H1 (cell line): ENCODE measurements around the gene NR1I3. TPM values are rescaled to one million over a fixed set of nuclear protein-coding genes. Genes with fewer than 3 reads are reported as not detected.

Experiments
- CTCF ChIA-PET: fragments of 300-600 bp; sonication (Branson Sonifier 250); formaldehyde crosslinking; loops from one replicate; lab custom pipeline; 2021; ENCODE audit not compliant: partially characterized antibody; lab: Charles Lee
- POLR2A ChIA-PET: fragments of 300-600 bp; sonication (Branson Sonifier 250); formaldehyde crosslinking; loops from one replicate; lab custom pipeline; 2021; ENCODE audit warnings: inconsistent platforms; ENCODE audit not compliant: partially characterized antibody; lab: Charles Lee
- DNase-seq, 2 experiments: peaks; one replicate each; pipeline versions ENCODE4 v3.0.0 to v3.0.0-alpha.2; 2010 to 2022; ENCODE audit warnings: low spot score in 2 of 2, low read depth in 1 of 2, mixed read lengths in 1 of 2
- FAIRE-seq: peaks from 2 replicates; lab custom pipeline; 2011; peaks lifted over from hg19 to GRCh38; lab: Jason Lieb, UNC
- H2AFZ ChIP-seq: 2 replicates; pipeline ENCODE4 v1.8.1; 2012; ENCODE audit warnings: low read length, inconsistent platforms
- H2AK5ac ChIP-seq: 2 replicates; pipeline ENCODE4 v1.6.1; 2013; ENCODE audit warnings: low read depth, low read length
- H2BK120ac ChIP-seq: replicated peaks from 2 replicates; pipeline ENCODE3; 2013; ENCODE audit warnings: low read depth, low read length, inconsistent platforms
- H2BK12ac ChIP-seq: 2 replicates; pipeline ENCODE4 v1.6.1; 2013; ENCODE audit warnings: low read depth, low read length
- H2BK15ac ChIP-seq: 2 replicates; pipeline ENCODE4 v1.6.1; 2013; ENCODE audit warnings: low read length
- H2BK20ac ChIP-seq: 2 replicates; pipeline ENCODE4 v1.6.1; 2013; ENCODE audit warnings: low read length
- H2BK5ac ChIP-seq: 2 replicates; pipeline ENCODE4 v1.6.1; 2013; ENCODE audit warnings: low read depth, low read length
- H3K14ac ChIP-seq: 2 replicates; pipeline ENCODE4 v1.6.1; 2013; ENCODE audit warnings: inconsistent platforms; ENCODE audit not compliant: insufficient read length
- H3K18ac ChIP-seq: 2 replicates; pipeline ENCODE4 v1.6.1; 2013; ENCODE audit warnings: low read length; ENCODE audit errors: extremely low read depth
- H3K23ac ChIP-seq: 2 replicates; pipeline ENCODE4 v1.6.1; 2013; ENCODE audit warnings: inconsistent platforms; ENCODE audit not compliant: insufficient read length
- H3K23me2 ChIP-seq: 2 replicates; pipeline ENCODE4 v1.6.1; 2013; ENCODE audit warnings: low read depth, low read length
- H3K27ac ChIP-seq: 2 replicates; pipeline ENCODE4 v1.6.1; 2011; ENCODE audit warnings: low read depth, low read length, inconsistent platforms
- H3K27me3 ChIP-seq, 4 experiments: replicated peaks in 1 of 4; 1 replicate in 1 of 4; 2 replicates in 3 of 4; pipeline versions ENCODE4 v1.6.1 to v1.8.1; 2011 to 2013; ENCODE audit warnings: low read length in 3 of 4, mild to moderate bottlenecking in 3 of 4, inconsistent platforms in 2 of 4, mixed read lengths in 2 of 4, moderate library complexity in 1 of 4; ENCODE audit not compliant: control insufficient read depth in 3 of 4, insufficient read depth in 3 of 4; ENCODE audit errors: extremely low read depth in 1 of 4
- H3K36me3 ChIP-seq, 4 experiments: 2 replicates each; pipeline versions ENCODE4 v1.6.1 to v1.8.1; 2011 to 2013; ENCODE audit warnings: mild to moderate bottlenecking in 4 of 4, low read length in 3 of 4, moderate library complexity in 2 of 4, control low read depth in 1 of 4, inconsistent platforms in 1 of 4; ENCODE audit not compliant: insufficient read depth in 4 of 4, control insufficient read depth in 2 of 4
- H3K4ac ChIP-seq: replicated peaks from 2 replicates; pipeline ENCODE3; 2013; ENCODE audit warnings: low read length, low read depth, mixed read lengths, inconsistent platforms; ENCODE audit not compliant: insufficient read length
- H3K4me1 ChIP-seq, 4 experiments: replicated peaks in 1 of 4; 1 replicate in 1 of 4; 2 replicates in 3 of 4; pipeline versions ENCODE4 v1.6.1 to v1.8.1; 2011 to 2013; ENCODE audit warnings: low read length in 3 of 4, inconsistent platforms in 2 of 4, mixed read lengths in 1 of 4; ENCODE audit not compliant: insufficient read depth in 4 of 4, control insufficient read depth in 3 of 4
- H3K4me2 ChIP-seq, 2 experiments: 2 replicates each; pipeline versions ENCODE4 v1.6.1 to v1.8.1; 2011 to 2013; ENCODE audit warnings: low read depth in 2 of 2, low read length in 2 of 2, control low read depth in 1 of 2, inconsistent platforms in 1 of 2, mild to moderate bottlenecking in 1 of 2; ENCODE audit not compliant: insufficient read depth in 1 of 2
- H3K4me3 ChIP-seq, 4 experiments: fragments of 200-600, 300-600 bp in 1 of 4; sonication (generic), shearing (Covaris generic), sonication (Bioruptor Twin) in 1 of 4; 2 replicates each; pipeline versions ENCODE4 v1.5.1 to v1.8.1; 2011 to 2016; ENCODE audit warnings: low read length in 4 of 4, low read depth in 3 of 4, control low read depth in 2 of 4, inconsistent platforms in 2 of 4, mild to moderate bottlenecking in 2 of 4, mixed read lengths in 1 of 4, moderate library complexity in 1 of 4; ENCODE audit not compliant: insufficient read depth in 2 of 4; ENCODE audit errors: extremely low read depth in 1 of 4
- H3K56ac ChIP-seq: replicated peaks from 2 replicates; pipeline ENCODE3; 2013; ENCODE audit warnings: low read depth, mild to moderate bottlenecking, mixed read lengths, low read length, inconsistent platforms; ENCODE audit not compliant: insufficient read length
- H3K79me1 ChIP-seq: 2 replicates; pipeline ENCODE4 v1.6.1; 2013; ENCODE audit warnings: low read depth, low read length, control low read depth
- H3K79me2 ChIP-seq, 2 experiments: 2 replicates each; pipeline versions ENCODE4 v1.6.1 to v1.8.1; 2012 to 2013; ENCODE audit warnings: low read length in 2 of 2, mild to moderate bottlenecking in 2 of 2, inconsistent platforms in 1 of 2; ENCODE audit not compliant: insufficient read depth in 2 of 2, control insufficient read depth in 1 of 2
- H3K9ac ChIP-seq, 4 experiments: replicated peaks in 1 of 4; 1 replicate in 1 of 4; 2 replicates in 3 of 4; pipeline versions ENCODE4 v1.6.1 to v1.8.1; 2011 to 2013; ENCODE audit warnings: low read depth in 3 of 4, low read length in 3 of 4, control low read depth in 2 of 4, mild to moderate bottlenecking in 2 of 4, moderate library complexity in 2 of 4, inconsistent platforms in 1 of 4; ENCODE audit errors: extremely low read depth in 1 of 4
- H3K9me3 ChIP-seq, 2 experiments: 2 replicates each; pipeline versions ENCODE4 v1.6.1 to v1.8.1; 2012 to 2013; ENCODE audit warnings: mild to moderate bottlenecking in 2 of 2, moderate library complexity in 2 of 2, control low read depth in 1 of 2, inconsistent platforms in 1 of 2, low read depth in 1 of 2, low read length in 1 of 2, mixed read lengths in 1 of 2; ENCODE audit not compliant: insufficient read depth in 2 of 2
- H4K20me1 ChIP-seq, 2 experiments: replicated peaks in 1 of 2; 2 replicates each; pipeline versions ENCODE3 to v1.8.1; 2011 to 2013; ENCODE audit warnings: inconsistent platforms in 2 of 2, low read length in 2 of 2, mild to moderate bottlenecking in 1 of 2; ENCODE audit not compliant: insufficient read depth in 2 of 2, control insufficient read depth in 1 of 2
- H4K5ac ChIP-seq: 2 replicates; pipeline ENCODE4 v1.6.1; 2013; ENCODE audit warnings: low read length, low read depth, mixed read lengths, inconsistent platforms; ENCODE audit not compliant: insufficient read length
- H4K8ac ChIP-seq: 2 replicates; pipeline ENCODE4 v1.8.0; 2013; ENCODE audit warnings: mild to moderate bottlenecking, moderate library complexity, low read length, inconsistent platforms; ENCODE audit not compliant: insufficient read depth; ENCODE audit errors: extremely low read depth
- H4K91ac ChIP-seq: replicated peaks from 2 replicates; pipeline ENCODE3; 2013; ENCODE audit warnings: low read length, mixed read lengths, inconsistent platforms; ENCODE audit not compliant: insufficient read length
- CBX5 ChIP-seq: fragments of 300-800, 300-1000 bp; sonication (generic); IDR thresholded peaks from 2 replicates; pipeline ENCODE4 v1.7.1; 2016; ENCODE audit warnings: antibody characterized with exemption, low read length, low read depth
- CEBPB ChIP-seq: IDR thresholded peaks from 2 replicates; pipeline ENCODE4 v1.6.1; 2012; ENCODE audit warnings: low read depth, low read length
- CREB1 ChIP-seq: IDR thresholded peaks from 2 replicates; pipeline ENCODE4 v1.6.1; 2012; ENCODE audit warnings: inconsistent platforms
- EGR1 ChIP-seq: IDR thresholded peaks from 2 replicates; pipeline ENCODE4 v1.6.1; 2011; ENCODE audit warnings: low read depth, low read length, borderline replicate concordance
- EP300 ChIP-seq, 2 experiments: IDR thresholded peaks; 1 replicate in 1 of 2; 2 replicates in 1 of 2; pipeline ENCODE4 v1.6.1; 2011 to 2012; ENCODE audit warnings: low read depth in 2 of 2, low read length in 2 of 2, mild to moderate bottlenecking in 2 of 2, borderline replicate concordance in 1 of 2, inconsistent platforms in 1 of 2, moderate library complexity in 1 of 2
- GTF2F1 ChIP-seq: IDR thresholded peaks from 2 replicates; pipeline ENCODE4 v1.6.1; 2012; ENCODE audit warnings: low read depth, low read length, improper control_type of control experiment, borderline replicate concordance
- NRF1 ChIP-seq: IDR thresholded peaks from 2 replicates; pipeline ENCODE4 v1.6.1; 2011; ENCODE audit warnings: mild to moderate bottlenecking, low read depth, low read length, improper control_type of control experiment
- PHF8 ChIP-seq: fragments of 200-600 bp; sonication (generic); conservative IDR thresholded peaks from 2 replicates; pipeline ENCODE4 v1.7.1; 2012; ENCODE audit warnings: low read depth, mild to moderate bottlenecking, inconsistent platforms, low read length, moderate library complexity
- POLR2A ChIP-seq, 2 experiments: IDR thresholded peaks; 1 replicate in 1 of 2; 2 replicates in 1 of 2; pipeline ENCODE4 v1.6.1; 2011; ENCODE audit warnings: low read depth in 2 of 2, low read length in 2 of 2, mild to moderate bottlenecking in 2 of 2; ENCODE audit errors: control extremely low read depth in 1 of 2
- RAD21 ChIP-seq, 2 experiments: IDR thresholded peaks in 1 of 2; conservative IDR thresholded peaks in 1 of 2; 2 replicates each; pipeline ENCODE4 v1.6.1; 2011; ENCODE audit warnings: low read depth in 2 of 2, low read length in 2 of 2, improper control_type of control experiment in 1 of 2, inconsistent platforms in 1 of 2, mild to moderate bottlenecking in 1 of 2, moderate library complexity in 1 of 2
- RNF2 ChIP-seq: fragments of 200-900, 300-1000 bp; sonication (generic); IDR thresholded peaks from 2 replicates; pipeline ENCODE4 v1.7.1; 2016; ENCODE audit warnings: borderline replicate concordance, low read depth, mild to moderate bottlenecking, antibody characterized with exemption, low read length; ENCODE audit not compliant: poor library complexity, severe bottlenecking; ENCODE audit errors: missing control alignments
- SIX5 ChIP-seq: IDR thresholded peaks from 2 replicates; pipeline ENCODE4 v1.6.1; 2011; ENCODE audit warnings: mild to moderate bottlenecking, low read depth, low read length
- SRF ChIP-seq: IDR thresholded peaks from 2 replicates; pipeline ENCODE4 v1.6.1; 2011; ENCODE audit warnings: mild to moderate bottlenecking, low read depth, low read length, moderate library complexity
- TAF1 ChIP-seq: IDR thresholded peaks from 2 replicates; pipeline ENCODE4 v1.6.1; 2011; ENCODE audit warnings: mild to moderate bottlenecking, low read depth, low read length
- WGBS, 2 experiments: shearing (Covaris generic) in 1 of 2; methylation state at CpG; one replicate each; pipeline versions ENCODE4 v1.1.6 to v1.1.7; 2013 to 2015; ENCODE audit warnings: low lambda C conversion rate in 2 of 2, mixed read lengths in 2 of 2, inconsistent platforms in 1 of 2, low coverage in 1 of 2, missing lambda C conversion rate in 1 of 2; ENCODE audit not compliant: insufficient replicate concordance in 2 of 2, insufficient coverage in 1 of 2, insufficient read length in 1 of 2; ENCODE audit errors: extremely low coverage in 1 of 2, missing lambda C conversion rate in 1 of 2; 5-methylcytosine and 5-hydroxymethylcytosine counted together
- polyA plus RNA-seq, 7 experiments: library from polyadenylated mRNA; depleted of rRNA in 3 of 7; stranded (reverse) in 5 of 7; unstranded in 2 of 7; fragments of >200 nt in 5 of 7; fragments of 200-250 nt in 2 of 7; gene quantifications; 1 replicate in 5 of 7; 2 replicates in 1 of 7; 4 replicates in 1 of 7; pipeline versions ENCODE4 v1.2.1 to v1.2.3, GENCODE V29; 2011 to 2013; ENCODE audit warnings: missing spikeins in 2 of 7, mixed read lengths in 2 of 7
- total RNA-seq: library from RNA; stranded (reverse); fragmentation: NEBNext Ultra II Directional; extraction: Animal tissue kit (Norgen Biotek cat#: 25700); gene quantifications from 2 replicates; pipeline ENCODE4 v1.2.1, GENCODE V29; 2021

The NR1I3 gene
- total and polyA plus RNA-seq, 2 of the 8 experiments (the other 6 are each of a cell fraction or from before 2014, with no cell fraction given), result not detected

- FAIRE-seq (no peak), DNase-seq (no peak)
- TF ChIP-seq SRF (no peak), POLR2A (IDR thresholded peaks at IDR 0.05; ENCODE audit: control extremely low read depth in 1 of 2, low read depth in 2 of 2, low read length in 2 of 2) (no peak), CBX5 (no peak), NRF1 (no peak), EP300 (IDR thresholded peaks at IDR 0.05; ENCODE audit: borderline replicate concordance in 1 of 2, low read depth in 2 of 2, low read length in 2 of 2) (no peak), CEBPB (no peak), SIX5 (no peak), GTF2F1 (no peak), EGR1 (no peak), RAD21 (IDR thresholded peaks at IDR 0.05 in 1 of 2, conservative IDR thresholded peaks at IDR 0.05 in 1 of 2; ENCODE audit: low read depth in 2 of 2, low read length in 2 of 2) (no peak), CREB1 (no peak), RNF2 (no peak), TAF1 (no peak), PHF8 (no peak)
These were observed 4.9 kb downstream of the NR1I3 start for GRCh38 chr1:161233102-161233501.

More at GRCh38 chr1:161233102-161233501, 4.9 kb downstream of the NR1I3 start:
- no peak overlapping the region for H2AK5ac ChIP-seq
- no peak overlapping the region for H2BK15ac ChIP-seq
- WGBS, 2 experiments, result 84% methylated on average over 9 of the region's 9 CpGs; no CpG with 5 or more reads in 1 of the 2 experiments
- H4K20me1 ChIP-seq, result no peaks in the 10 kb centered on the region
- H3K79me1 ChIP-seq, result no peaks in the 10 kb centered on the region
- no peak overlapping the region for H3K56ac ChIP-seq
- no peak overlapping the region for H3K18ac ChIP-seq
- H2AFZ ChIP-seq, result no peak overlapping the region
- no peak overlapping the region for H3K14ac ChIP-seq
- H2BK12ac ChIP-seq, result no peak overlapping the region
- H2BK120ac ChIP-seq, result no peak overlapping the region
- H2BK20ac ChIP-seq, result no peak overlapping the region
- no peak overlapping the region for H3K27ac ChIP-seq
- no peaks in the 10 kb centered on the region for H3K9me3 ChIP-seq
- H3K36me3 ChIP-seq, result peaks cover 0 to 9% (median 7%) of the 10 kb centered on the region in 4 experiments; a peak in 4 of 8 replicates
- H4K8ac ChIP-seq, result peak overlapping the region; percentile 82; the same call in 1 of the 2 replicates
- no peak overlapping the region for H4K91ac ChIP-seq
- no peak overlapping the region for H3K4me2 ChIP-seq
- ChIA-PET POLR2A (interaction anchor here (1.2 to 2.8 kb wide), 3 partner anchors 12 to 81 kb away, joined by 3 to 7 read pairs (median 6); partner anchors contain the start of genes NDUFS2 and SDHC), CTCF (interaction anchor here (1.0 to 18.7 kb wide), 10 partner anchors 8 to 149 kb away, joined by 3 to 401 read pairs (median 5); no protein-coding TSS in a partner anchor)
- no peaks in the 10 kb centered on the region for H3K4me1 ChIP-seq
- H3K79me2 ChIP-seq, result no peaks in the 10 kb centered on the region
- no peak overlapping the region for H2BK5ac ChIP-seq
- no peak overlapping the region for H4K5ac ChIP-seq
- H3K27me3 ChIP-seq, result no peaks in the 10 kb centered on the region
- no peak overlapping the region for H3K4me3 ChIP-seq
- no peak overlapping the region for H3K4ac ChIP-seq
- H3K23me2 ChIP-seq, result no peaks in the 10 kb centered on the region
- no peak overlapping the region for H3K23ac ChIP-seq
- no peak overlapping the region for H3K9ac ChIP-seq
